NCI-H748 (cell line): ENCODE data around the gene FAM124A.

Experiments
- DNase-seq: peaks from one replicate; lab custom pipeline; 2025; ENCODE audit not compliant: unreplicated experiment; lab: John Stamatoyannopoulos, UW

FAM124A gene

DNA sequence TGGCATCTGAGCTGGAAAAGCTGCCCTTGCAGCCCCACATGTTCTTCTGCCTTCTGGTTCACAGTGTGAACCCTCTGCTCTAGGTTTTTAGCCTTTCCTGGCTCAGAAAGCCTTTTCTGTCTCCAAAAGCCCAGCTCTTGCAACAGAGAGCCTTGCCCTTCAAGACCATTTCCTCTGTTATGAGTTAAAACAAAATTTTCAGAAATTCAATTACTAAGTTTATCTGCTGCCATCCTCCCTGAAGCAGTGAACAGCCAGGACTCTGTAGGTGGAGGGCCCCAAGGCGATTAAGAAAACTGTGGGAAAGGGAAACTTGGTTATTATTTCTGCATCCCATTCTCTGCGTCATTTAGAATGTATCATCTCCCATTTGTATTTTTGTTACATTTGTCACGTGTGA, 18.8 kb downstream of the FAM124A start:
- no peak for DNase-seq

DNA sequence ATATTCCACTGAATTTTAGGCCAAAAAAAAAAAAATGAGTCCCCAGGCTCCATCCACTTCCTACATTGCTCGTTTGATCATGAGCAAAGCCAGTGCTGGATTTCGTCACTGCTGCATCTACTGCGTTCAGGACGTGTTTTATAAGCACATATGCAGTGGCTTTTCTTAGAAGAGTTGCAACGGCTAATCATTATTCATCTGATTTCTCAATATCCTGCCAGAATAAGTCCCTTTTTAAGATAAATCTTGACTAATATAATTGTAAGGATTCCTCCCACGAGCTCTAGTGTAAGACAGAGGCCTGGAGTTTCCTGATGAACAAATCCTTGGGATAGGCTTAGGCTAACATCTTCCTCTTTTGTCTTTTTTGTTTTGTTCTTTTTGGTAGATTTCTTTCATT, 19.5 kb downstream of the FAM124A start:
- DNase-seq = no peak

DNA sequence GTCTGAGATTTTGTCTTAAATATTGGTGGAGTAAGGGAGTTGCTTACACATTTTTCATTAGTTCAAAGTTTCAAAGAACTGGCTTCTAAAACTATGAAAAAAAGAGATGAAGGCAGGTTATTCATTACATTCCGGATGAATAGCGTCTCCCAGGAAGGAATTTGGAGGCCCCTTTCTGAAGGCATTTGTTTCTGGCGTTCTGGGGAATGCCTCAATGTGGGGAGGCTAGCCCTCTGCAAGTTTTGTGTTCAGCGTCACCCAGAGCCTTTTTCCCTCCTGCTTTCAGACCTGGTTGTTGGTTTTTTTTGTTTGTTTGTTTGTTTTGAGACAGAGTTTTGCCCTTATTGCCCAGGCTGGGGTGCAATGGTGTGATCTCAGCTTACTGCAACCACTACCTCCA, 21.0 kb downstream of the FAM124A start:
- DNase-seq = no peak

DNA sequence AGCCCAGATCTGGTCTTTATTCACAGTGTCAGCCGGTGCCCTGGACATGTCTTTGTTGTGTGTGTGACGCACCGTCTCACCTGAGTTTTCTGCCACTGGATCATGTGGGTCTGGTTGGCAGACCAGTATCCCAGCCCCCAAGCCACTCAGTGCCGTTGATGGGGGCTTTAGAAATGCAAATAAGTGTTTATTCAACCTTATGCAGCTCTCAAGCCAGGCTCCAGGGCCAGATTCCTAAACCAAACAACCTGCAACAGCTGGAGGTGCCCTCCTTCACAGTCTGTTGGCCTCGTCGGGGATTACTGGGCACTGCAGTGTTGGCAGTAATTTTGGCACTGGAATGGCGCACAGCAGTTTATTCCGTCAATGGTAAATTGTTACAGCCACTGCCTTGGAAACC, 21.6 kb downstream of the FAM124A start:
- peak; percentile 30 for DNase-seq

DNA sequence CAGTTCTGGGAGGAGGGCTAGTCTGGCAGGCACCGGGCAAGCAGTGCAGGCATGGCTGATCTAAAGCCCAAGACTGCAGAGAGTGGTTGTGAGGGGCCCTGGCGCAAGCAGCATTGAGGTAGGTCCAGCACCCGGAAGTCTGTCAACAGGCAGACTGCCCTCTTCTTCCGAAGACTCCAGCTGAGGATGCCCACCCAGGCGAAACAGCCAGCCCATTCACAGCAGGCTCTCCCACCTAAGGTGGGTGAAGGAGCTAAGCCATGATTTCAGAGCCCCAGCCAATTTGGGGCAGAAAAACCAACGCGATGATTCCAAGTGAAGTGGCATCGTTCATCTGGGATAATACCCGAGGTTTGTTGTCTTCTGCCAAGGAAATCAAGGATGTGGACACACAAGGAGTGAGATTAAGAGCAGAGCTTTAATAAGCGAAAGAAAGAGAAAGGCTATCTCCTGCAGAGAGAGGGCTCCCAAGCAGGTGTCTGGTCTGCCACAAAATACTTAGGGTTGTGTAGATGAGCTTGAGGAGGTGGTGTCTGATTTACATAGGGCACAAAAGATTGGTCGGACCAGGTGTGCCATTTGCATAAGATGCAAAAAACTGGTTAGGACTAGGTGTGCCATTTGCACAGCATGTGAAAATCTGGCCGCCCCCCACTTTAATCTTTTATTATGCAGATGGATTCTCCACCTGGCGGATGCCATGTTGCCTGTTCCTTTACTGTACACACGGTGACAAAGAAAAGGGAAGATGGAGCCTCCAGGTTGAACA, 22.6 kb downstream of the FAM124A start:
- peak; percentile 29 for DNase-seq

DNA sequence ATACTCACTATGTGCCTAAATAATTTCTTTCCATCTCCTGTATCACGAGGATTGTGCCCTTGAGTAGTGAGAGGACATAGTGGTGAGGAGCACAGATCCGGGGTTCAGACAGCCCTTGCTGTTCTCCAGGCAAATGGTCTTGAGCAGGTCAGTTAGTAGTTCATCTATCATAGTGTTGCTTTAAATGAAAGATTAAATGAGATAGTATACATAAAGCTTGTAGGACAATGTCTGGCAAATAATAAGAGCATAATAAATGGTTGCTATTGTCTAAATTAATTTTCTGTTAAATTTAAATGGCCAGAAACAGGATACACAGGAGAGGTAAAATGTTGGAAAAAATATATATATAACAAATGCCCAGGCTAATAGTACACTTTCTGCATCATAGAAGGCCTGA, 23.4 kb downstream of the FAM124A start:
- no peak for DNase-seq

DNA sequence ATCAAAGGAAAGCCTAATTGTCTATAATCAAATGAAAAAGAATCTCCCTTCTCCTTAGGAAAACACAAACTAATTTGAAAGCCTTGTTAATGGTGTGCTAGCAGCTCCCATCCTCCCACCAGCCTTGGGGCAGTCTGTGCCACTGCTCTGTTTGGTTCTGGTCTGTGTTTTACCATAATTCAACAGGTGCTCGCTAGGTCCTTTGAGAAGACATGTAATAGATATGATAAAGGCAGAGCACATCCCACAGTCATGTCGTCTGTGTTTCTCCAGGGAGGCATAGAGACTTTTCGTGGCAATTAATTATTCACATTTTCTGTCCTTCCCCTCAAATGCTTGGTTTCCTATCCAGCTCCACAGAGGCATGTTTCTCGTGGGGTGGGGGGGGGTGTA, 23.8 kb downstream of the FAM124A start:
- no peak for DNase-seq

DNA sequence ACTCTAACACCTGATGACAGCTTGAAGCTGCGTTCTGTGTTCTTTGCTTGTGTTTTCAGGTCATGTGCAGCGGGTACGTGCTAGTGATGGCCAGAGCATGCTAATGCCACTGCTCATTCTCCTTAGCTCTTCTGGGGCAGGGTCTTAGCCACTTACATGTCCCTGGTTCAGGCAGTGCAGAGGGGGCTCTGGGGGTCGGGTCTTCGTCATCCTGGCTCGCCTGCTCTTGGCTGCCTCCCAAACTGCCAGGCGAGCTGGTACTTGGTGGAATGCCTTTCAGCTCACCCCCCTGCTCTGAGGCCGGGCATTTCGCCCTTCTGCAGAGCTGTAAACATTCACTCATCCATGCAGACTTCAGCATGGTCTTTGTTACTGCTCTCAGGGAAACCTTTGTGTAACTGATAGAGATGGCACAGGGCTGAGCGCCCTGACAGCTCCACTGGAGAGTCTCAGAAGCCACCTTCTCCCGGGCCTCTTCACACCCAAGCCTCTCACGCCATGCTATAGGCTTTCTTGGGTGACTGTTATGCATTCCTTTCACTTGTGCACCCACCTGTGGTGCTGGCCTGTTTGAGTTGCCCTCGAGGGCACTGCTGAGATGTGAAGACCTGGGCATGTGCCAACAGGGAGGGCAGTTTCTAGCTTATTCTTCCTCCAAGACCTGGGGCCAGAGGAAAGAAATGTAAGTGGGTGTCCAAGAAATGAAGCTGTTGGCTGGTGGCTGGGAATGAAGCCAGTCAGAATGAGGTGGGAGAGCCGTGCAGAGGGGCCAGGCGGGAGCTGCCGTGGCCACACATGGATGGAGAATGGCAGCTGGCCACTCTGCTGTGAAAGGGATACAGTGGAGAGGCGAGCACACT, 24.4 kb downstream of the FAM124A start:
- DNase-seq = no peak

DNA sequence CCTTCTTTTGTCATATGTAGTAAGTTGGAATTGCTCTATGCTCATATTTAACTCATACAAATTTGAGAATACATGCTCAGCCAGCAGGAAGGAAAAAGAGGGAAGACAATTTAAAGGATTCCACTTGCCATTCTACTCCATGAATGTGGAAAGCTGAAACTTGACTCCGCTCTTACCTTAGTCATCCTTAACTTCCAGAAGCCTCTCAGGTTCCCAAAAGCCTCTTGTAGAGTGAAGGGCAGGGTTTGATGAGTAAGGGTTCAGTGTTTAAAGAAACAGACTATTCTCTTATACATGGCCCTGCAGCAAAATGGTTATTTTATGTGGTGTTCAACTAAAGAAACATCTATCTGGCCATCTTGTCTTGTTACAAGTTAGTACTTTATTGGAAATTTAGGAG, 27.1 kb downstream of the FAM124A start:
- DNase-seq = no peak

DNA sequence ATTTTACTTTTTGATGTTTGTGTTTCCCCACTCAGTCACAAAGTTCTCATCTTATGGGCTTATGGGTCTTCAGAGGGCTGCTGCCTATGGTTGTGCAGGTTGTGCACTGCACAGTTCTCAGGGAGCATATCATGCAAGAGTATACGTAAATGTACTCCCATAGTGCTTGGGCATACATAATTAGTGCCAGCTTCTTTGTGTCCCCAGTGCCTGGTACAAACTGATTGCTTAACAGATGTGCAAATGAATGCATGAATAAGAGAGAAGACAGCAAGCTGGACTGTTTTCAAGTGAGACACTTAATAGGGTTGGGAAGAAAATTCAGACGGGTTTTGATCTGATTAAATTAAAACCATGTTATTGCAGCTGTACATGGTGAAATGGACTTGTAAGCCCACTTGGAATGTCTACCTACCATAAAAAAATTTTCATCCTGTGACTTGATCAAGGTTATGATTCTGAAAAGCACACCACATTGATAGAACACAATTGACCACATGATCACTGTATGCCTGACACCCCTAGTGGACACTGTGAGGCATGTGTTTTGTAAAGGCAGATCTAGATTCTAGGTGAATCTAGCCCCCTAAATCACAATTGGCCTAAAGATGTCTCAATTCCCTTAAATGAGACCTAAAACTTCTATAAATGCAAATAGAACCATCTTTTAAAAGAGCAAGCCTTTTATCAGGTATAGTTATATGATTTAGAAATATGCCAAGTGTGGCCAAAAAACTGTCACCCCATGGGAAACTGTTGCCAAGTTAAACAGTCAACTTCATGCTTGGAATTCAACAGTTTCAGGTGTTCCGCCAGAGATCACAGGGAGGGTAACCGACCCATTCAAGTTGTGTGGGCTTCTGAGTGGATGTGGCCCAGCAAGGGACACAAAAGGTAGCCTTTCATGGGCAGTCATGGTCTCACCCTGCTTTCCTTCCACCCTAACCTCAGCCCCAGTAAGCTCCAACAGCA, 27.9 kb downstream of the FAM124A start:
- DNase-seq = no peak

DNA sequence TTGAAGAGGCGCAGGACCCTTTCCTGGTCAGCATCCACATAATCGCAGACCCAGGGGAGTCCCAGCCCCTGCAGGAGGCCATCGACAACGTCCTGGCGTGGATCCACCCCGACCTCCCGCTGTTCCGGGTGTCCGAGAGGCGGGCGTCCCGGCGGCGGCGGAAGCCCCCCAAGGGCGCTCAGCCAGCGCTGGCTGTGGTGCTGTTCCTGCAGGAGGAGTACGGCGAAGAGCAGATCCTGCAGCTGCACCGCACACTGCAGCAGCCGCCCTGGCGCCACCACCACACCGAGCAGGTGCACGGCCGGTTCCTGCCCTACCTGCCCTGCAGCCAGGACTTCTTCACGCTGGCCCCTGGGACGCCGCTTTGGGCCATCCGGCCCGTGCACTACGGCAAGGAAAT, 29.3 kb downstream of the FAM124A start:
- no peak for DNase-seq

DNA sequence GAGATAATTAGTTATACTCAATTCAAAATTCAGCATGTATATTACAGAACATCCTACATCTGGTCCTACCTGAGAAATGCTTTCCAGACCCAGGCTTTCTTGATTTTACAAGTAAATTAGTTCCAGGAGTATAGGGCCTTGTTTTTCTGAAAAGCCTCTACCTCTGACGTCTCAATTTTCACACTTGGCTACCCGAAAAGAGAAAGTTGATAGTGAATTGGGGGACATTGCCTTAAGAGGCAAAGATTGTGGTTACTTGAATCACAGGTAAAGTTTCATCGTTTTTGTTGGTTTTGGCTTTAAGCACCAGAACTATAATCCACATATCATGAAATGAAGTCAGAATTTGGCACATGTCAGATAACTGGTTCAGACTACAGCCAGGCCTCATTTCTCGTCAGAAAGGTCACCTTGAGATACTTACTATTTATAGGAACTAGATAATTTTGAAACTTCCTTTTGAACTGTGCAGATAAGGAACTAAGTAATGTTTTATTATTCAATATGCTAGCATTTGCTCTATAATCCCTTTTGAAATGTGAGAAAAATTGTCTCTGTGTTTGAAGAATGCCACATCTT, 30.8 kb downstream of the FAM124A start:
- no peak for DNase-seq

DNA sequence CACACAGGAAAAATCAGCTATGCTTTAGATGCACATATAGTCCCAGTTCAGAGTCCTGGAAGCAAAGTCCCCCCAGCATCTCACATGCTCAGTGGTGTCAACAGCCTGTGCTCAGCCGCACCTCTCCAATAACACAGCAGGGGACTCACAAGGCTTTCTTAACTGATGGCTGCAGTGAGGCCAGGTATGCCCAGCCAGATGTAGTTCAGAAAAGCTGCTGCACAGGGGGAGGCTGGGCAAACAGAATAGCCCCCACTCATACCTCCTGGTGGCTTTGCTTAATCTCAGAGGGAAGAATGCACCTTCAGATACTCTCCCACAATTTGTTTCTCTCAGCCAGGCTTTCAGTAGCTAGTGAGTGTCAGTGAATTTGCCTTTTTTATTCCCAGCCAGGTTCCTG, 33.4 kb downstream of the FAM124A start:
- no peak for DNase-seq

DNA sequence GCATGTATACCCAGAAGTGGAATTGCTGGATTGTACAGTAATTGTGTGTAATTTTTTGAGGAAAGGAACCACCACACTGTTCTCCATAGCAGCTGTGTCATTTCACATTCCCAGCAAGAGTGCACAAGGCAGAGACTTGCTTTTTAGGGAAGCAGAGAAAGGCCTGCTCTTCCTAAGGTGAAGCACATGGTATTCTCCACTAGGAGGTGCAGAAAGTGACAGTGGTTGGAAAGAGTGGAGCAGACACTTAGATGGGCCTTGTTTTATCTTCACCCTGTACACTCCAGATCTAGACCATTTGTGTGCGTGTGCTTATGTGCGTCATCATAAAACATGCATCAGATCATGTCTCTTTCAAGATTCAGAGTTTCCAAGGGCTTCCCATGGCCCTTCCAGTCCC, 35.0 kb downstream of the FAM124A start:
- DNase-seq = no peak

DNA sequence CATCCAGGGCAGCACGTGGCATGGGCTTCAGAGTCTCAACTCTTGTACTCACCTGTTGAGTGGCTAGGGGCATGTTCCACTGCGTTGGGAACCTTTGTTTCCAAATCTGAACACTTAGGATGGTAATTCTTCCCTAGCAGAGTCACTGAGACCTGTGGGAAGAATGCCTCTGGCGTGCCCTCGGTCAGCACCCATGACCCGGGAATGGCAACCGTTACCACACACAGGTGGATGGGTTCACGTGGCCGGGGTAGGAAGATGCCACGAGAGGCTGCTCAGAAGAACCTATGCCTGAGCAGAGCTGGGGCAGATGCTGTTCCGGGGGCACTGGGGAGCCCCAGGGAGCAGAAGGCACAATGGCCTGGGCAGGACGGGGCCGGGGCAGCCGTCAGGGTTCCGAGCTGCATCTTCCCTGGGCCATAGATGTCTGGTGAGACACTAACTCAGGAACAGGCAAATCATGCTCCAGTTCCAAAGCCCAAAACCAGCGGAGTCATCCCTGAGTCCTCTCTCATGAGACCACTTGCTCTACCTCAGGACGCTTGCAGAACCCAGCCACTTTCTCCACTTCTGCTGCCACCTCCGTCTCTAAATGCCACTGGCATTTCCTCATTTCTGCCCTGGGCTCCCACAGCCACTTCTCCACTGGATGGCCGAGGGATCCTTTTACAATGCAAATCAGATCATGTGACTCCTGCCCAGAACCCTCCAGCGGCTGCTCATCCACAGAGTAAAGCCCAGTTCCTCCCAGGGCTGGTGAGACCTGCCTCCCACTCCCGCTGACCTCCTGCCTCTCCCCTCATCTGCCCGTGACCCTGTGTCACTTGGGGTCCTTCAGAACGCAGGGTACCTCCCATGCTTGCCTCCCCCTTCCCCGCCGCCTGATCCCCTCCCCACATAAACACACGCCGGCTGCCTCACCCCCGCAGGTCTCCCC, 36.7 kb downstream of the FAM124A start:
- DNase-seq = no peak

DNA sequence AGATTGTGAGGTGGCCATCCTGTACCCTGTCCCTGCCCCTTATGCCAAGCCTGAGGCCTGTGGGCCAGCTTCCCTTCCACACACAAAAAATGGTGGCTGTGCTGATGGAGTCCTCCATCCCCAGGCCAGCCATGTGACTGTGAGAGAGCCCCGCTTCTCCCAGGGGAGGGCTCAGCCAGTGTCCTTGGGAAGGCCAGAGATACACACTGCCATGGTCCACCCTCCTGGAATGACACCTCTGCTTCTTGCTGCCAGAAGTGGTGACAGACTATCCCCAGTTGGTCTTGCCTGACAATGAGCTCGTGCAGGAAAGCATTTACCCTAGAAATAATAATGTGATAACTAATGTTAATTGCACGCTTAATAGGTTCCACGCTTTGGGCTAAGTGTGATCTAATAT, 38.0 kb downstream of the FAM124A start:
- DNase-seq = no peak

DNA sequence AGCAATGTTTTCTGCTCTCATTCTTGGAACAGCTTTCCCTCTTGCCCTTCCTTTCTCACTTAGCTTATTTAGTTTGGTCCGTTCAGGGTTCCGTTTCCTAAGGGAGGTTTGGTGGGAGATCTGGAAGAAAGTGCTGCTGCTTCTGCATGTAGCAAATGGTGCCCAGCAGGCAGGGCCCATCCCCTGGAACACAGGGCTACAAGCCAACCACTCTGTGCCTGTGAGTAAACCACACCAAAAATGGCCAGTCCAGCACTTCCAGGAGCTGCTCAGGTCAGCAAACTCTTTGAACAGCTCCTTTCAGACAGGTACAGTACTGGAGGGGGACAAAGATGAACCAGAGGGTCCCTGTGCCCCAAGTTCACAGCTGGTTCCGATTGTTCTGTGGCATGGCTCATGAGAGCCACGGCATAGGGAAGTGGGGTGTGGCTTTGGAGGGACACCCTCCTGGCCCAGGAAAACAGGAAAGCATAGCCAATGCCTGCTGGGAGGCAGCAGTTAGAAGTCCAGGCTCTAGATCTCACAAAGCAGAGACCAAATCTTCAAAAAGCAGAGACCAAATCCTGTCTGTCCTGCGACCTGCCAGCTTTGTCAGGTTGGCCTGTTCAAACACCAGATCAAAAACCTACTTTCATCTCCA, 39.5 kb downstream of the FAM124A start:
- no peak for DNase-seq

DNA sequence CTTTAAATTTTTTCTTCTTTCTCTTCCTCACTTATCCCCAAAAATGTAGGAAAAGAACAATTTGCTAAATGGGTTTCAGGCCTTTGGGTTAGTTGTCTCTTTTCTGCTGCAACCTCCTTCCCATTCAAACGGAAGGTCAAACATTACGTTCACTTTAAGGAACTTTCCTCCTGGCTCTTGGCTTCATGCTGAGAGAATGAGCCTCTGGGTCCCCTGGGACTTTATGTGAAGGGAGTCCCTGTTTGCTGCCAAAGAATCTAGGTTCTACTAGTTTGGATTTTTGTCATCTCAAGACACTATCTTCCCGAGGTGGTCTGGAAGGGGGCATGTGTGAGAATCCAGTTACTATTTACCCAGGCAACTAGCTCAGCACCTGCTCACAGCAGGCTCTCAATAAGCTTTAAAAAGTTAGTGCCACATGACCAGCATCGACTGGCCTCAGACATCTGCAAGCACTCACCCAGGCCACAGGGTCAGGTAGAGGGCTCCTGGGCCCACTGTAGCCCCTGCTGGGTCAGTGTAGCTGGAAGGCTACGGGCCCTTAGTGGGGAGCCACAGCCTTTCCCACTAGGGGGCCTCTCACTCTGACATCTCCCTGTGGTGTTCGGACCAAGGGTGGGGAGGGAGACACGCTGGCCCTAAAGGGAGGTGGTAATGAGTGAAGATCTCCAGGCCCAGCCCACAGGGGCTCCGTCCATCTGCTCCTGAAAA, 40.5 kb downstream of the FAM124A start:
- DNase-seq = no peak

DNA sequence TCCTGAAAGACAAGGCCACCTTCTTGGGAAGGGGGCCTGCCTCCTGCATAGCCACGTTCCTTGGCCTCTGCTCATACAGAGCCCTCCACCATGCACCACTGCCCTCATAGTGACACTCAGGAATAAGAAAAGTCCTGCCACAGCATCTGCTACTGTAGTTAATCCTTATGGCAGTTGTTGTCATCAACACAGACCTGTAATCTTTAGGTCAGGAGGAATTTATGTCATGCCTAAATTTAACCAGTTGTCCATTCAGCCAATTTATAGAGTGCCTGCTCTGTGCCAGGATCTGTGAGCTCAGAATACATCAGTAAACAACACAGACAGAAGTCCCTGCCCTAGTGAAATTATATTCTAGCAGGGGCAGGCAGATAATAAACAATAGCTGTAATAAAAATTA, 44.4 kb downstream of the FAM124A start:
- DNase-seq = no peak
